ENCODE data around the gene YTHDF2. TPM values are rescaled to one million over a fixed set of nuclear protein-coding genes. Genes with fewer than 3 reads are reported as not detected.

Gene YTHDF2
- total and polyA plus RNA-seq, 2 of the 13 experiments (the other 11 are each of a cell fraction or from before 2014, with no cell fraction given) = 48.4 to 59.6 TPM

GRCh38 chr1:28737307-28738132 lies 780 bp downstream of the YTHDF2 start (continued):
- TF ChIP-seq THYN1 (CRISPR knock-in tag; IDR thresholded peaks at IDR 0.05; ENCODE audit: borderline replicate concordance, low read depth) = no peak
- TF ChIP-seq ZFAT (CRISPR knock-in tag; conservative IDR thresholded peaks at IDR 0.05) = 0 out of 2 replicates have a peak, but pooled peaks have one; percentile 16
- no peak for TF ChIP-seq ZC3H4 (CRISPR knock-in tag; IDR thresholded peaks at IDR 0.05; ENCODE audit: borderline replicate concordance)
- TF ChIP-seq MTF1 (CRISPR knock-in tag; IDR thresholded peaks at IDR 0.05) = peak; percentile 12; the same call in 1 of the 2 replicates

- TF ChIP-seq HDAC6 (IDR thresholded peaks at IDR 0.05; ENCODE audit: low read depth, low read length) = no peak
- TF ChIP-seq RBFOX2 (IDR thresholded peaks at IDR 0.05; ENCODE audit: low read depth, low read length) = peak; percentile 67; the same call in 1 of the 2 replicates
- no peak for TF ChIP-seq CEBPG (CRISPR knock-in tag; IDR thresholded peaks at IDR 0.05)
- TF ChIP-seq KDM5B (CRISPR knock-in tag; IDR thresholded peaks at IDR 0.05; ENCODE audit: borderline replicate concordance) = no peak
- no peaks in the 10 kb centered on the region for H3K9me3 ChIP-seq (ENCODE audit: low read length)
- intact Hi-C loops (cut with micrococcal nuclease; ENCODE audit: unreplicated experiment) (no loop called here), in situ Hi-C loops (cut with HindIII; ENCODE audit: extremely low pct_ligation_motif_present, low pct_unique_long_range_greater_than_20kb) (no loop called here)
- DNase-seq (ENCODE audit: low spot score) (no peak), FAIRE-seq (no peak), ATAC-seq (no peak)
- ChIA-PET CTCF (ENCODE audit: low intra/inter-chr PET ratio, low total read pairs) (no interaction called here), POLR2A (interaction anchor here (1.8 kb wide), 1 partner anchor 91 kb away, joined by 7 read pairs; the partner anchor contains the start of gene RNU11)
- no TSS peak for BruUV-seq (replicated peaks)
- peaks cover 79% of the 10 kb centered on the region for H3K79me2 ChIP-seq (ENCODE audit: insufficient read depth, low read length)
- H3K4me2 ChIP-seq (ENCODE audit: low read depth, low read length) = peak overlapping the region; percentile 76; the same call in 1 of the 2 replicates
- no peaks in the 10 kb centered on the region; a peak in 1 of 5 replicates for H3K27me3 ChIP-seq (ENCODE audit: control insufficient read depth in 1 of 2, insufficient read depth in 2 of 2, low read length in 2 of 2)
- H3K36me3 ChIP-seq (replicated peaks in 1 of 2; ENCODE audit: control insufficient read depth in 1 of 2, insufficient read depth in 2 of 2, low read length in 2 of 2) = peaks cover 10 to 60% of the 10 kb centered on the region in 2 experiments
- H3K27ac ChIP-seq (ENCODE audit: extremely low read length, insufficient read depth, low read length) = no peak overlapping the region
- H3K4me3 ChIP-seq (replicated peaks in 1 of 3; ENCODE audit: insufficient read depth in 1 of 3, low read depth in 2 of 3, low read length in 3 of 3) = no peak overlapping the region
- H4K20me1 ChIP-seq (ENCODE audit: insufficient read depth, low read length) = peaks cover 53% of the 10 kb centered on the region
- no peak overlapping the region for H2AFZ ChIP-seq (ENCODE audit: low read length)
- no peak overlapping the region for H3K9ac ChIP-seq (ENCODE audit: insufficient read depth, low read depth, low read length)
- peaks cover 78% of the 10 kb centered on the region for H3K4me1 ChIP-seq (ENCODE audit: insufficient read depth, low read length)
These were observed 3.4 kb downstream of the YTHDF2 start for GRCh38 chr1:28740118-28740517.

All from HepG2 (cell line).